Measurements from ENCODE around the gene KLHDC4. TPM values are rescaled to one million over a fixed set of nuclear protein-coding genes. Genes with fewer than 3 reads are reported as not detected.
A peak's percentile ranks its signal among the peaks of the same experiment; 100 is the strongest.

The KLHDC4 gene
- total and polyA plus RNA-seq, 9 of the 15 experiments (the other 6 are each of a cell fraction or from before 2014, with no cell fraction given), result 1.3 to 68.1 (median 32.8) TPM

DNA sequence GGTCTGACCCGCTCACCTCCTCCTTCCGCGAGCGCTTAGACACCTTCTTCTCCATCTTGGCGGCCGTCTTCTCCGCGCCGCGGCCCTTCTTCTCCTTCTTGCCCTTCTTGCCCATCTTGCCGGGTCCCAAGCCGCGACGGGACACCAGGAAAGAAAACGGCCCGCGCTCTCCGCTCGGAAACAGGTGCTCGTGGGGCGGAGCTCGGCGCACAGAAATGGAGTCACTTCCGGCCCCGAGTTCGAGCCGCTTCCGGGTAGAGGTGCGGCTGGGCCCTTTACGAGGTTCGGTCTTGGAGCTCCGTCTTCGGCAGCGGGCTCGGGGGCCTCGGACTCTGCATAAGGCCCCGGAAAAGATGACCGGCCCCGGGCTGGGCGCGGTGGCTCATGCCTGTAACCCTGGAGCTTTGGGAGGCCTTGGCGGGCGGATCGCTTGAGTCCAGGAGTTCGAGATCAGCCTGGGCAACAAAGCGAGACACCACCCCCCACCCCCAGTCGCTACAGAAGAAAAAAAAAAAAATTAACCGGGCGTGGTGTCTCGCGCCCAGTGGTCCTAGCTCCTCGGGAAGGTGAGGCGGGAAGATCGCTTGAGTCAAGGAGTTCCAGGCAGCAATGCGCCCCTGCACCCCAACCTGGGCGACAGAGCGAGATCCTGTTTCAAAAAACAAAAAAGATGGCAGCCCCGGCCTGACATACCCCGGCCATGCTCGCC is at the start of gene KLHDC4 (continued):
- TF ChIP-seq, protein P1, sequence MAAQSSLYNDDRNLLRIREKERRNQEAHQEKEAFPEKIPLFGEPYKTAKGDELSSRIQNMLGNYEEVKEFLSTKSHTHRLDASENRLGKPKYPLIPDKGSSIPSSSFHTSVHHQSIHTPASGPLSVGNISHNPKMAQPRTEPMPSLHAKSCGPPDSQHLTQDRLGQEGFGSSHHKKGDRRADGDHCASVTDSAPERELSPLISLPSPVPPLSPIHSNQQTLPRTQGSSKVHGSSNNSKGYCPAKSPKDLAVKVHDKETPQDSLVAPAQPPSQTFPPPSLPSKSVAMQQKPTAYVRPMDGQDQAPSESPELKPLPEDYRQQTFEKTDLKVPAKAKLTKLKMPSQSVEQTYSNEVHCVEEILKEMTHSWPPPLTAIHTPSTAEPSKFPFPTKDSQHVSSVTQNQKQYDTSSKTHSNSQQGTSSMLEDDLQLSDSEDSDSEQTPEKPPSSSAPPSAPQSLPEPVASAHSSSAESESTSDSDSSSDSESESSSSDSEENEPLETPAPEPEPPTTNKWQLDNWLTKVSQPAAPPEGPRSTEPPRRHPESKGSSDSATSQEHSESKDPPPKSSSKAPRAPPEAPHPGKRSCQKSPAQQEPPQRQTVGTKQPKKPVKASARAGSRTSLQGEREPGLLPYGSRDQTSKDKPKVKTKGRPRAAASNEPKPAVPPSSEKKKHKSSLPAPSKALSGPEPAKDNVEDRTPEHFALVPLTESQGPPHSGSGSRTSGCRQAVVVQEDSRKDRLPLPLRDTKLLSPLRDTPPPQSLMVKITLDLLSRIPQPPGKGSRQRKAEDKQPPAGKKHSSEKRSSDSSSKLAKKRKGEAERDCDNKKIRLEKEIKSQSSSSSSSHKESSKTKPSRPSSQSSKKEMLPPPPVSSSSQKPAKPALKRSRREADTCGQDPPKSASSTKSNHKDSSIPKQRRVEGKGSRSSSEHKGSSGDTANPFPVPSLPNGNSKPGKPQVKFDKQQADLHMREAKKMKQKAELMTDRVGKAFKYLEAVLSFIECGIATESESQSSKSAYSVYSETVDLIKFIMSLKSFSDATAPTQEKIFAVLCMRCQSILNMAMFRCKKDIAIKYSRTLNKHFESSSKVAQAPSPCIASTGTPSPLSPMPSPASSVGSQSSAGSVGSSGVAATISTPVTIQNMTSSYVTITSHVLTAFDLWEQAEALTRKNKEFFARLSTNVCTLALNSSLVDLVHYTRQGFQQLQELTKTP (IDR thresholded peaks at IDR 0.05; ENCODE audit: low read depth in 1 of 2, partially characterized antibody in 2 of 2), result no peak
- TF ChIP-seq U2AF2 (optimal IDR thresholded peaks at IDR 0.05; ENCODE audit: low read depth, low read length) (no peak), CREM (IDR thresholded peaks at IDR 0.05; ENCODE audit: low read depth) (peak; percentile 99), ZNF444 (CRISPR knock-in tag; IDR thresholded peaks at IDR 0.05) (no peak), CHD4 (IDR thresholded peaks at IDR 0.05; ENCODE audit: insufficient read depth, insufficient replicate concordance, low read depth, low read length, poor library complexity, severe bottlenecking) (no peak), ZNF354B (CRISPR knock-in tag; IDR thresholded peaks at IDR 0.05) (no peak), ZBTB7A (IDR thresholded peaks at IDR 0.05; ENCODE audit: borderline replicate concordance, control insufficient read depth, low read depth, low read length) (peak; percentile 37; the same call in 1 of the 2 replicates), RCOR1 (IDR thresholded peaks at IDR 0.05; ENCODE audit: borderline replicate concordance in 1 of 2, low read depth in 2 of 2, low read length in 2 of 2) (no peak), HDAC6 (IDR thresholded peaks at IDR 0.05; ENCODE audit: low read depth, low read length) (no peak), SP2 (IDR thresholded peaks at IDR 0.05; ENCODE audit: extremely low read depth, low read depth, low read length, poor library complexity, severe bottlenecking) (no peak)
- TF ChIP-seq, protein P2, sequence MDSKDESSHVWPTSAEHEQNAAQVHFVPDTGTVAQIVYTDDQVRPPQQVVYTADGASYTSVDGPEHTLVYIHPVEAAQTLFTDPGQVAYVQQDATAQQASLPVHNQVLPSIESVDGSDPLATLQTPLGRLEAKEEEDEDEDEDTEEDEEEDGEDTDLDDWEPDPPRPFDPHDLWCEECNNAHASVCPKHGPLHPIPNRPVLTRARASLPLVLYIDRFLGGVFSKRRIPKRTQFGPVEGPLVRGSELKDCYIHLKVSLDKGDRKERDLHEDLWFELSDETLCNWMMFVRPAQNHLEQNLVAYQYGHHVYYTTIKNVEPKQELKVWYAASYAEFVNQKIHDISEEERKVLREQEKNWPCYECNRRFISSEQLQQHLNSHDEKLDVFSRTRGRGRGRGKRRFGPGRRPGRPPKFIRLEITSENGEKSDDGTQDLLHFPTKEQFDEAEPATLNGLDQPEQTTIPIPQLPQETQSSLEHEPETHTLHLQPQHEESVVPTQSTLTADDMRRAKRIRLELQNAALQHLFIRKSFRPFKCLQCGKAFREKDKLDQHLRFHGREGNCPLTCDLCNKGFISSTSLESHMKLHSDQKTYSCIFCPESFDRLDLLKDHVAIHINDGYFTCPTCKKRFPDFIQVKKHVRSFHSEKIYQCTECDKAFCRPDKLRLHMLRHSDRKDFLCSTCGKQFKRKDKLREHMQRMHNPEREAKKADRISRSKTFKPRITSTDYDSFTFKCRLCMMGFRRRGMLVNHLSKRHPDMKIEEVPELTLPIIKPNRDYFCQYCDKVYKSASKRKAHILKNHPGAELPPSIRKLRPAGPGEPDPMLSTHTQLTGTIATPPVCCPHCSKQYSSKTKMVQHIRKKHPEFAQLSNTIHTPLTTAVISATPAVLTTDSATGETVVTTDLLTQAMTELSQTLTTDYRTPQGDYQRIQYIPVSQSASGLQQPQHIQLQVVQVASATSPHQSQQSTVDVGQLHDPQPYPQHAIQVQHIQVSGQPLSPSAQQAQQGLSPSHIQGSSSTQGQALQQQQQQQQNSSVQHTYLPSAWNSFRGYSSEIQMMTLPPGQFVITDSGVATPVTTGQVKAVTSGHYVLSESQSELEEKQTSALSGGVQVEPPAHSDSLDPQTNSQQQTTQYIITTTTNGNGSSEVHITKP (IDR thresholded peaks at IDR 0.05; ENCODE audit: partially characterized antibody), result no peak
- TF ChIP-seq, protein P3, sequence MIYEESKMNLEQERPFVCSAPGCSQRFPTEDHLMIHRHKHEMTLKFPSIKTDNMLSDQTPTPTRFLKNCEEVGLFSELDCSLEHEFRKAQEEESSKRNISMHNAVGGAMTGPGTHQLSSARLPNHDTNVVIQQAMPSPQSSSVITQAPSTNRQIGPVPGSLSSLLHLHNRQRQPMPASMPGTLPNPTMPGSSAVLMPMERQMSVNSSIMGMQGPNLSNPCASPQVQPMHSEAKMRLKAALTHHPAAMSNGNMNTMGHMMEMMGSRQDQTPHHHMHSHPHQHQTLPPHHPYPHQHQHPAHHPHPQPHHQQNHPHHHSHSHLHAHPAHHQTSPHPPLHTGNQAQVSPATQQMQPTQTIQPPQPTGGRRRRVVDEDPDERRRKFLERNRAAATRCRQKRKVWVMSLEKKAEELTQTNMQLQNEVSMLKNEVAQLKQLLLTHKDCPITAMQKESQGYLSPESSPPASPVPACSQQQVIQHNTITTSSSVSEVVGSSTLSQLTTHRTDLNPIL (CRISPR knock-in tag; IDR thresholded peaks at IDR 0.05), result no peak
